GM12878 (cell line): Measurements from ENCODE around the gene LINC00237.

Source experiments
- ATF2 ChIP-seq: IDR thresholded peaks from 2 replicates; pipeline ENCODE4 v1.6.1; 2012; ENCODE audit warnings: low read length, inconsistent platforms
- HDAC6 ChIP-seq: fragments of 200-600 bp; sonication (generic); IDR thresholded peaks from one replicate; pipeline ENCODE4 v1.8.0; 2017; ENCODE audit warnings: antibody characterized with exemption; ENCODE audit not compliant: unreplicated experiment
- MTA3 ChIP-seq: IDR thresholded peaks from 2 replicates; pipeline ENCODE4 v1.6.1; 2012; ENCODE audit warnings: low read length, inconsistent platforms, borderline replicate concordance
- POLR2A ChIP-seq: IDR thresholded peaks from 2 replicates; pipeline ENCODE4 v1.6.1; 2011; ENCODE audit warnings: low read depth, mild to moderate bottlenecking, low read length
- TF ChIP-seq, protein P1 (sequence below), 3 experiments: IDR thresholded peaks in 2 of 3; conservative IDR thresholded peaks in 1 of 3; 2 replicates each; pipeline ENCODE4 v1.5.1; 2011; ENCODE audit warnings: low read depth in 3 of 3, low read length in 3 of 3, mild to moderate bottlenecking in 3 of 3, control low read depth in 2 of 3, moderate library complexity in 2 of 3, inconsistent platforms in 1 of 3, mixed read lengths in 1 of 3; ENCODE audit not compliant: control insufficient read depth in 2 of 3, insufficient read depth in 1 of 3; ENCODE audit errors: extremely low read depth in 1 of 3

DNA sequence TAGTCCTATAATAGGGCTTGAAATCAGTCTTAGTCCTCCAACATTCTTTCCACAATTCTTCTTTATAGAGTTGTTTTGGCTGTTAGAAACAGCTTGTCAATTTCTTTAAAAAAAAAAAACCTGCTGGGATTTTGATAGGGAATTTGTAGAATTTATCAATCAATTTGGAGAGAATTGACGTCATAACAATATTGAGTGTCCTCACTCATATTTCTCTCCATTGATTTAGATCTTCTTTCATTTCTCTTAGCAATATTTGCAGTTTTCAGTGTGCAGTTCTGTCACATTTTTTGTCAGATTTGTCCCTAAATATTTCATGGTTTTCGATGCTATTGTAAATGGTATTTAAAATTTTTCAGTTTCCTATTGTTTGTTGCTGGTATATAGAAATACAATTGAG is 5.3 kb upstream of the LINC00237 start:
- TF ChIP-seq ATF2 (no peak), HDAC6 (no peak), MTA3 (no peak), POLR2A (no peak)
- TF ChIP-seq, protein P1, sequence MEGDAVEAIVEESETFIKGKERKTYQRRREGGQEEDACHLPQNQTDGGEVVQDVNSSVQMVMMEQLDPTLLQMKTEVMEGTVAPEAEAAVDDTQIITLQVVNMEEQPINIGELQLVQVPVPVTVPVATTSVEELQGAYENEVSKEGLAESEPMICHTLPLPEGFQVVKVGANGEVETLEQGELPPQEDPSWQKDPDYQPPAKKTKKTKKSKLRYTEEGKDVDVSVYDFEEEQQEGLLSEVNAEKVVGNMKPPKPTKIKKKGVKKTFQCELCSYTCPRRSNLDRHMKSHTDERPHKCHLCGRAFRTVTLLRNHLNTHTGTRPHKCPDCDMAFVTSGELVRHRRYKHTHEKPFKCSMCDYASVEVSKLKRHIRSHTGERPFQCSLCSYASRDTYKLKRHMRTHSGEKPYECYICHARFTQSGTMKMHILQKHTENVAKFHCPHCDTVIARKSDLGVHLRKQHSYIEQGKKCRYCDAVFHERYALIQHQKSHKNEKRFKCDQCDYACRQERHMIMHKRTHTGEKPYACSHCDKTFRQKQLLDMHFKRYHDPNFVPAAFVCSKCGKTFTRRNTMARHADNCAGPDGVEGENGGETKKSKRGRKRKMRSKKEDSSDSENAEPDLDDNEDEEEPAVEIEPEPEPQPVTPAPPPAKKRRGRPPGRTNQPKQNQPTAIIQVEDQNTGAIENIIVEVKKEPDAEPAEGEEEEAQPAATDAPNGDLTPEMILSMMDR (IDR thresholded peaks at IDR 0.05 in 2 of 3, conservative IDR thresholded peaks at IDR 0.05 in 1 of 3; ENCODE audit: control insufficient read depth in 2 of 3, extremely low read depth in 1 of 3, insufficient read depth in 1 of 3, low read depth in 3 of 3, low read length in 3 of 3) = no peak
